GM19438 (cell line): Measurements from ENCODE around the gene SLC31A1.

Experiments used
- ATAC-seq: cut with Tn5 transposase; IDR thresholded peaks from one replicate; pipeline ENCODE4 v1.9.1; 2021; ENCODE audit warnings: low read depth; ENCODE audit not compliant: unreplicated experiment

The SLC31A1 gene

GRCh38 chr9:113301548-113301947, 80.2 kb downstream of the SLC31A1 start:
- ATAC-seq = no peak

- ATAC-seq = no peak
These were observed 81.6 kb downstream of the SLC31A1 start, which contains the start of gene RNF183 for GRCh38 chr9:113302792-113303418. Gene RNF183, minus strand, starts transcription at chr9:113303376. Its CDS starts 5,192 bp downstream, at chr9:113298184.

DNA sequence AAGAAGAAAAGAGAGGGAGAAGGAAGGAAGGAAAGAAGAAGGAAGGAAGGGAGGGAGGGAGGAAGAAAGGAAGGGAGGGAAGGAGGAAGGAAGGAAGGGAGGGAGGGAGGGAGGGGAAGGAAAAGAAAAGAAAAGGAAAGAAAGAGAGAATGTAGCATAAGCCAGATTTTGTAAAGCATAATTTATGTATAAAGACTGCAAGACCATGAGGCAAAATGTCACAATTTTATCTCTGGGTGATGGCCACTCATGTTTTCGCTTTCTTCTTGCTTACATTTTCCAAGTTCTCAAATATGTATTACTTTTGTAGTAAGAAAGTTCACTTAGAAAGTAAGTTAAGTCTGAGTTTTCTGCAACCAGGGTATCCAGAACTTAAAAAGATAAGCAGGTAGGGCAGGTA, 85.2 kb downstream of the SLC31A1 start:
- no peak for ATAC-seq

GRCh38 chr9:113307396-113307975, 86.1 kb downstream of the SLC31A1 start:
- ATAC-seq = no peak

DNA sequence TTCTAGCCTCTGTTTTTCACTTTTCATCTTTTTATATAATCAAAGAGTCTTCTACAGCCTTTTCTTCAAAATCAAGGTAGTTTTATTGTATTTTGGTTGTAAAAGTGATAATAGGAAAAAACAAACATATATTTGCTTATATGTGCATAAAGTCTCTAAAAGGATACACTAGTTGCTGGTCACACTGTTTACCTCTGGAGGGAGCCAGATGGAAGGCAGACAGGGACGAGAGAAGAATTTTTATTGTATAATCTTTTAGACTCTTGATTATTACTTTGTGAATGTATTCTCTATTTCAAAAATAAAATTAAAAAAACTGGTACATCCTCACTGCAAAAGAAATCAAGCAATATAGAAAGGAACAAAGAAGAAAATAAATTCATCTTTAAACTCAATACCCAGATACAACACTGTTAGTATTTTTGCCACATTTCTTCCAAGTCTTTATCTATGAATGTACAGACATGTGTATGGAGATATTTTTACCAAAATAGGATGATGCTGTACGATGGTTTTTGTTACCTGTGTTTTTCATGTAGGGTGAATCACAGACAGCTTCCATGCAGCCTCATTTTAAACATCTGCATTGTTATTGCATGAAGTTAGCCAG, 88.0 kb downstream of the SLC31A1 start:
- no peak for ATAC-seq

DNA sequence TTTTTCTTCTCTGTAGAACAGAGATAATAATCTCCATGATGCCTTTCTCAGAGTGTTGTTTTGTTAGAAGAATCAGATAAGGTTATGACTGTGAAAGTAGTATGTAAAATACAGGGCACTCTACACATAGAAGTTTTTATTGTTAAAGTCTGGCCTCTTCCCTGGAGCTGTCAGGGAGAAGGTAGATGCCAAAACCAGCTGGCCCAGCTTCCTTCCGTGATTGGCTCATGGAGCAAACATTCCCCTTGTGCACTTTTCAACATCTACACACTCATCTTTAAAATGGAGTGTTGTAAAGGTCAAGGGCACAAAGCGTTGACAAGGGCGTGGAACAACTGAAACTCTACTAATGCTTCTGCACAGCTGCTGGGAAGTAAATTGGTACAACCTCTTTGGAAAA, 89.2 kb downstream of the SLC31A1 start:
- ATAC-seq = no peak

DNA sequence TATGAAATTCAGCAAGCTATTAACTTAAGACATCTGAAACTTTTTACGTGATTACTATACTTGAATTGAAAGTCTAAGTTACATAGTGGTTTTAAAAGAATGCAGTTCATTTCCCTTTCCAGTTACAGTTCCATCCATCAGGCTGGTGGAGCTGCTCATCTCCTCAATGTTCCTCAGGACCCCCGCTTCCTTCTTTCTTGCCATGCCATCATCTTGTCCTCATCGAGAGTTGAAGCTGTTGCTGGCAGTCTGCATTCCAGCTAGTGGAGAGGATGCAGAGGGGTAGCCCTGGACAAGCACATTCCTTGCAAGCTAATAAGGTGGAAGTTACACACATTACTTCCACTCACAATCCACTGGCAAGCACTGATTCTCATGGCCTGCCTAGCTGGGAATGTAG, 90.6 kb downstream of the SLC31A1 start:
- no peak for ATAC-seq

GRCh38 chr9:113313261-113313660, 91.9 kb downstream of the SLC31A1 start:
- ATAC-seq = no peak
